GM12864 (cell line): ENCODE results near the gene FER1L5.

Experiments used
- DNase-seq: peaks from one replicate; pipeline ENCODE4 v3.0.0-alpha.2; 2011; ENCODE audit warnings: low read depth
- H3K4me3 ChIP-seq: 2 replicates; pipeline ENCODE4 v1.5.1; 2011; ENCODE audit warnings: mild to moderate bottlenecking, low read depth, low read length, control low read depth
- TF ChIP-seq, protein P1 (sequence below): IDR thresholded peaks from 2 replicates; pipeline ENCODE4 v1.5.1; 2011; ENCODE audit warnings: low read depth, mild to moderate bottlenecking, moderate library complexity, low read length, control low read depth, inconsistent platforms; ENCODE audit errors: missing control alignments

FER1L5 gene

DNA sequence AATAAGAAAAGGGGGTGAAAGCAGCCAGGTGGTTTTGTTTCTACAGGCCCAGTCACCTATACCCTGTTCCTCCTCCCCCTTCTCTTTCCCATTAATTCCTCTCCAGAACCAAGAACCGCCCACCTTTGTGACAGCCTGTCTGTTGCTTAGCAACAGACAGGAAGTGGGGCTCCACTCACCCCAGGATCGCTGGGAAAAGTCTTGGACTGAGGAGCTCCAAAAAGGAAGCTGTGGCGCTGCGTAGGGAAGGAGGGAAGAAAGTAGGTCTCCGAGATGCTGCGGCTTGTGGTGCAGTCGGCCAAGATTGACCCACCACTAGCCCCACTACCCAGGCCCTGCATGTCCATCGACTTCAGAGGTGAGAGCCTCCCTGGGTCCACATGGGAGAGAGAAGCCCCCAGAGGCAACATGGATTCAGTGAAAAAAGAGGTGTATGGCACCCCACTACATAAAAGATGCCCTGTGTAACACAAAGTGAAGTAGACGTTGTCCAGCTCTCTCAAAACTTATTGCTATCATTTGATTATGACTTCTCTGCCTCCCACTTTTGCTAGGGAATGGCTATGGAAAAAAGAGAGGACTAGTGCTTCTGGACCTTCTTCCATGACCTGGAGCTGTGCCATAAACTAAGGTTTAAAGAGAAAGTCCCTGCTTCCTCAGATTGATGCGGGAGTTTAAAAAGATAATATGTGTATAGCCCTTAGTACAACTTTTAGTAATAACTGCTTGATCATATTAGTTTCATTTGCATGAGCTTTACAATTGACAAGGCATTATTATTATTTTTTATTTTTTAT, at the start of gene FER1L5:
Gene FER1L5, plus strand, starts transcription at position 201 of the 797 bp plus-strand sequence. Its CDS starts 73 bp downstream, at position 274.
- DNase-seq, result no peak
- TF ChIP-seq, protein P1, sequence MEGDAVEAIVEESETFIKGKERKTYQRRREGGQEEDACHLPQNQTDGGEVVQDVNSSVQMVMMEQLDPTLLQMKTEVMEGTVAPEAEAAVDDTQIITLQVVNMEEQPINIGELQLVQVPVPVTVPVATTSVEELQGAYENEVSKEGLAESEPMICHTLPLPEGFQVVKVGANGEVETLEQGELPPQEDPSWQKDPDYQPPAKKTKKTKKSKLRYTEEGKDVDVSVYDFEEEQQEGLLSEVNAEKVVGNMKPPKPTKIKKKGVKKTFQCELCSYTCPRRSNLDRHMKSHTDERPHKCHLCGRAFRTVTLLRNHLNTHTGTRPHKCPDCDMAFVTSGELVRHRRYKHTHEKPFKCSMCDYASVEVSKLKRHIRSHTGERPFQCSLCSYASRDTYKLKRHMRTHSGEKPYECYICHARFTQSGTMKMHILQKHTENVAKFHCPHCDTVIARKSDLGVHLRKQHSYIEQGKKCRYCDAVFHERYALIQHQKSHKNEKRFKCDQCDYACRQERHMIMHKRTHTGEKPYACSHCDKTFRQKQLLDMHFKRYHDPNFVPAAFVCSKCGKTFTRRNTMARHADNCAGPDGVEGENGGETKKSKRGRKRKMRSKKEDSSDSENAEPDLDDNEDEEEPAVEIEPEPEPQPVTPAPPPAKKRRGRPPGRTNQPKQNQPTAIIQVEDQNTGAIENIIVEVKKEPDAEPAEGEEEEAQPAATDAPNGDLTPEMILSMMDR, result no peak
- no peak within 1 kb of the TSS for H3K4me3 ChIP-seq

DNA sequence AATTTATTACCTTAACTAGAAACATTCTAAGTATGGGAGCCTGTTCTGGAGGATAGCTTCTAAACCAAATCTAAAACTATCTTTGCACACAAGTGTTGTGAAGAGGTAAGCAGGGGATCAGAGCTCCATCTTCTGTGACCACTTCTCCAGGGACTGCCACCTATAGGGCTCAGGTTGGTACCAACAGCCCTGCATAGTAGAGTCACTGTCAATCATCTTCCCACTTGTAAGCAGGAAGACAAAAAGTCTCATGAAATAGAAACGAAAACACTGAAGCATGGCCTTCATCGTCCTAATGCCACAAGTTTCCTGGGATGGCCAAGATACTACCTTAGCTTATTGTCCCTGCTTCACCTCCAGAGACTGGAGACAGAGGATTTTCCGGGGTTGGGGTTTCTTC, 48.3 kb upstream of the FER1L5 start:
- DNase-seq, result no peak
- TF ChIP-seq, protein P1, result no peak
- H3K4me3 ChIP-seq, result no peak overlapping the region

DNA sequence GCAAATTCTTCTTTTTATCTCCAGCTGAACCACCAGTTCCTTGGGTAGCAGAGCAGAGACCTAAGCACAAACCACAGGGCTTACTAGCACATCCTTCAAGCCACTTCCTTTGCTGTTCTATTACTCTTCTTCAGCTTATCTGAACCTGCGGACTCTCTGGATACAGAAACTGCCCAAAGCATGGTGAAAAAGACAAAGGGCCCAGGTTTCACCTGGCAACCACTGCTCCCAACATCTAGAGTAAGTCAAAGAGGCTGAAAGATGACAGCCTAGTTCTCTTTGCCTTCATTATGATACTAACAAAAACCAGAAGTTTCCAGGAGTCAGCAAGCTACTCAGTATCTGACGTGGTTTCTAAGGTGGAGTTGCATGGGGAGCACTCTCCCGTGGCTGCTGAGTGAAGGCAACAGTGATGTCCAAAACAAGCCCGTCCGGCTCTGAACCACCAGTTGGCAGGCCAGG, 47.8 kb upstream of the FER1L5 start:
- no peak for DNase-seq
- TF ChIP-seq, protein P1, result no peak
- H3K4me3 ChIP-seq, result no peak overlapping the region

DNA sequence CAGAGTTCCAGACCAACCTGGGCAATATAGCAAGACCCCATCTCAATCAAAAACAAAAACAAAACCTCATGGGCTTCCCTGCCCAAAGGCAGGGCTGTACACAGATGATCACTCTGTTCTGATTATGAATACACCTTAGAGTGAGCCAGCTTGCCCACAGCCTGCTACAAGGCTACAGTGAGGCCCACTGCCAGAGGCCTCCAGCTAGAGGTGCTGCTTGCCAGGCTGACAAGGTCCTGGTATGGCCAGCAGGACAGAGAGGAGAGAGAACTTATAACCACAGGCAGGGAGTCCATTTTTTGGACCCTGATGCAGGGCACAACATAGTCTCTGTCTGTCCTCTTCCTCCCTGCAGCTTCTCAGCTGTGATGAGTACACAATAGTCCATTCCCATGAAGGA, 46.0 kb upstream of the FER1L5 start:
- DNase-seq, result no peak
- TF ChIP-seq, protein P1, result no peak
- H3K4me3 ChIP-seq, result no peak overlapping the region

DNA sequence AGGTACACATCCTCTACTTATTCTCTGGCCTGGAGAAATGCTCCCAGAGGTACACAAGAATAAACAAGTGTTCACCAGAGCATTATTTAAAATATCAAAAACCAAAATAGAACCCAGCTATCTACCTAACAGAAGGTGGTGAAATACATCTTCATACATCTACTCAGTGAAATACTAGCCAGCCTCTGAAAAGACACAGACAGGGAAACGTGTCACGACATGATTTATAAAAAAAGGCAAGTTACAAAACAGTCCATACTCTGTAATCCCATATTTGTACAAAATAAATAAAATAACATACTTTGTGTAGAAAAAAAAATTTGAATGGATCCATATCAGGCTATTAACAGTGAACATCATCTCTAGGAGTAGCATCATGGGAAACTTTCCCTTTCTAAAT, 42.6 kb upstream of the FER1L5 start:
- DNase-seq, result no peak
- no peak overlapping the region for H3K4me3 ChIP-seq
- TF ChIP-seq, protein P1, result no peak

DNA sequence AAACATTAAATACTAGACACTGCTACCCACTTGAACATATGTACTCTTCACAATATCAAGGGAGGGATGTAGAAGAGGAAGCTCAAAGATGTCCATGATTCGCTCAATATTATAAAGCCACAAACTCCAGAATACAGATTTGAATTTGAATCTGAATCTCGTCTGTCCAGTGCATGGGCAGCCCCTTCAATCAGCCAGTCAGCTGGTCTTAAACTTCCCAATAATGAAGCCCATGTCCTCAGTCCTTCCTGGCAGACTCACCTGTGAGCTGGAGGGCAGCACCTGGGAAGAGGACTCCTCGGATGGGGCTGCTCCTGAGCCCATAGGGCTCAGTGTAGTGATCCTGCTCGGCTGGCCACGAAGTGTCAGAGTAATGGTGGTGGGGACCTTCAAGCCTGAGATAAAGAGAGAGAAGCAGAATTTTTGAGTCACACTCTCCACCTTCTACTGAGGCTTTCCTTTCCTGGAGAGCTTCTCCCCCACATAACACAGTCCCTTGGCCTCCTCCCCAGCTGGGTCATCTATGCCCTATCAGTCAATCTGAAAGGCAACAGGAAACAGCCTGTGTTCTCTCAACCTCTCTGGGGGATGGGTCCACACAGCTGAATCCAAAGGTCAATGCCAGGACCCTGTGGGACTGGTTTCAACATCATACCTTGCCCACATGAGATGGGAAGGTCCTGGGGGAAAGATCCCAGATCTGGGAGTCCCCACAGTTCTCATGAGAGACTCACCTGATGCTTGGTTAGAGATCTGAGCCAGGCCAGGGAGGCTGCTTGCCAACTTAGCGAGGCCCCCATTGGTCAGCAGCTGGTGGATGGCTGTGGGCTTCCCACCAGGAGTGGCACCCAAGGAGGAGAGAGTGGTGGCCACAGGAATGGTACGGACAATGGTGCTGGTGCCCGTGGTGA, 40.9 kb upstream of the FER1L5 start:
- H3K4me3 ChIP-seq, result no peak overlapping the region
- no peak for DNase-seq
- TF ChIP-seq, protein P1, result no peak
